ENCODE results near the gene COL6A1.

The COL6A1 gene

GRCh38 chr21:45940091-45940490, 41.5 kb upstream of the COL6A1 start:
- Histone ChIP-seq H3K4me3 (ENCODE audit: low read length in 2 of 2) (no peak overlapping the region), H3K4me1 (ENCODE audit: control insufficient read depth, insufficient read depth, low read length) (no peaks in the 10 kb centered on the region), H3K9me3 (ENCODE audit: control insufficient read depth in 2 of 2, low read length in 2 of 2) (peaks cover 2 to 20% of the 10 kb centered on the region in 2 donors), H3K36me3 (ENCODE audit: control insufficient read depth in 2 of 2, insufficient read depth in 2 of 2, low read length in 2 of 2) (peaks cover 0 to under 1% of the 10 kb centered on the region in 2 donors), H3K27ac (ENCODE audit: low read length) (no peak overlapping the region), H3K27me3 (ENCODE audit: control insufficient read depth in 1 of 2, insufficient read depth in 2 of 2, low read length in 2 of 2) (no peaks in the 10 kb centered on the region), H3K9ac (ENCODE audit: low read length in 2 of 2) (no peak overlapping the region)

DNA sequence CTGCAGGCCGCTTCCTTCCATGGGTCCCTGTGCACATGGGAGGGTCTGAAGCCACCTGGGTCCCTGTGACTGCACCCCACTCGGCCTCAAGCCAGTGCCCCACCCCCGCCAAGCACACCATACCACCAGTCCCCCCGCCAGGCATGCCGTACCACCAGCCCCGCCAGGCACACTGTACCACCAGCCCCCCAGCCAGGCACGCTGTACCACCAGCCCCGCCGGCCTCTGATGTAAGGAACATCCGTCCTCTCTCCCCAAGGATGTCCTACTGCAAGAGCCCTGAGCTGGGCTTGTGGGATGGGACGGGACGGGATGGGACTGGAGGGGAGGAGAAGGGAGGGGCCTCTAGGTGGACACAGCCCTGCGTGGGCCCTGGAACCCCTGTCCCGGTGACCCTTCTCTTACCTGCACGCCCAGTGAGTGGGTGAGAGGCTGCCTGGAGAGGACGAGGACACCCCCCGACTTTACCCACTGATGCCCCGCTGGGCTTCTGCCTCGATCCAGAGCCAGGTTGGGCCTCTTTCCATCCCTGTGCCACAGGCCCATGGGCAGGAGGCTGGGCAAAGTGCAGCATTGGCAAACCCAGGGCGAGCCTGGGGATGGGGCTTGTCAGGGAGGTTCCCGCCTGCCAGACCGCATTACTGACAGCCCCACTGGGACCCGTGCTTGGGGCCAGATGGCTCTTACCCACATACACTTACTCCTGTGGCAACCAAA, 40.8 kb upstream of the COL6A1 start:
- H3K36me3 ChIP-seq (ENCODE audit: control insufficient read depth in 2 of 2, insufficient read depth in 2 of 2, low read length in 2 of 2): no peaks in the 10 kb centered on the region
- no peak overlapping the region for H3K27ac ChIP-seq (ENCODE audit: low read length)
- no peaks in the 10 kb centered on the region for H3K27me3 ChIP-seq (ENCODE audit: control insufficient read depth in 1 of 2, insufficient read depth in 2 of 2, low read length in 2 of 2)
- no peak overlapping the region for H3K4me3 ChIP-seq (ENCODE audit: low read length in 2 of 2)
- peaks cover 2 to 13% of the 10 kb centered on the region in 2 donors for H3K9me3 ChIP-seq (ENCODE audit: control insufficient read depth in 2 of 2, low read length in 2 of 2)
- no peak overlapping the region for H3K9ac ChIP-seq (ENCODE audit: low read length in 2 of 2)
- H3K4me1 ChIP-seq (ENCODE audit: control insufficient read depth, insufficient read depth, low read length): no peaks in the 10 kb centered on the region

DNA sequence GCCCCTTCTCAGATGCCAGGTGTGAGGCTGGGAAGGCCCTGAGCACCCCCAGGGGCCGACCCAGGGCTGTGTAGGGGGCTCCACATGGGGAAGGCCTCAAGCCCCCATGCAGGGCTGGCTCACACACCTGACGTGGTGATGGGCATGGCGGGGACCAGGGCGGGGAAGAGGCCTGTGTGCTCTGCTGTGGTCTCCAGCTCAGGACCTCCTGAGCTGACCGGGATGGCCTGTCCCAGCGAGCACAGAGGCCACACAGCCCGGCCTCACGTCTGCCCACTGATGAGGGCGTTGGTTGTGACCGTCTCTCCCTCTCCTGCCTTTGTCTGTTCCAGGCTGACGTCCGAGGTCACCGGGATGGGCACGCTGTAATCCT, 40.2 kb upstream of the COL6A1 start:
- H3K4me1 ChIP-seq (ENCODE audit: control insufficient read depth, insufficient read depth, low read length): no peaks in the 10 kb centered on the region
- no peak overlapping the region for H3K27ac ChIP-seq (ENCODE audit: low read length)
- no peaks in the 10 kb centered on the region for H3K36me3 ChIP-seq (ENCODE audit: control insufficient read depth in 2 of 2, insufficient read depth in 2 of 2, low read length in 2 of 2)
- no peaks in the 10 kb centered on the region for H3K27me3 ChIP-seq (ENCODE audit: control insufficient read depth in 1 of 2, insufficient read depth in 2 of 2, low read length in 2 of 2)
- H3K4me3 ChIP-seq (ENCODE audit: low read length in 2 of 2): no peak overlapping the region
- peaks cover 0 to 7% of the 10 kb centered on the region in 2 donors for H3K9me3 ChIP-seq (ENCODE audit: control insufficient read depth in 2 of 2, low read length in 2 of 2)
- H3K9ac ChIP-seq (ENCODE audit: low read length in 2 of 2): no peak overlapping the region

DNA sequence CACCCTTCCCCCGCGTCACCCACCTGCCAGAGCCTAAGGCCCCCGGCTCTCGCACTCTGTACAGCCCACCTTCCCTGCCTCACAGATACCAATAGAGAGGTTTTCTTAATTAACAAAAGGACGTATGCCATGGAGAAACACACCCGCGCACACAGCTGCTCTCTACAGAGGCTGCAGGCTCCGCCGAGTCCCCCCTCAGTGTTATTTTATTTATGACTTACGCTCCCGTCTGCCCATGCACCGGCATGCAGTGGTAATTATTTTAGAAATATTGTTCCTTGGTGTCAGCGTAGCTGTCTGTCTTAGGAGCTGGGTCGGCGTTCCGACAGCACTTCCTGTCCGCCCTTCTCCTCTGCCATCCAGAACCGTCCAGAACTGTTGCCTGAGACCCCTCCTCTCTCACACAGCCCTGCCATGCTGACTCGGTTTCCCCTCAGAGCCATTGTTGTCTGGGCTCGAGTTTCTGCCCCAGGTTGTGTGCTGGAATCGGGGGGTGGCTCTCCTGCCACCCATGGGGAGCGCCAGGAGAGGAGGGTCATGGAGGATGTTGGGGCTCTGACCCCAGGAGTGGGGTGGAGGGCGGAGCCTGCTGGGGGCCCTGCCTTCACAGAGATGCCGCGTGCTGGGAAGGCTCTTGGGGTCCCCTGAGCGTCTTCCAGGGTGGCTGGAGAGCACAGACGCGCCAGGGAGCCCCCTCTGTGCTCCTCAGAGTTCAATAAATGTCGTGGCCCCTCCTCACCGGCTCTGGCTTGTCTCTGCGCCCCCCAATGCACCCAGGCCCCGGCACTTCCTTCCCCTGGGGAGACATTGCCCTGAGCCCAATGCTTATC, 39.6 kb upstream of the COL6A1 start:
- no peak overlapping the region for H3K4me3 ChIP-seq (ENCODE audit: low read length in 2 of 2)
- H3K9me3 ChIP-seq (ENCODE audit: control insufficient read depth in 2 of 2, low read length in 2 of 2): peaks cover 0 to 1% of the 10 kb centered on the region in 2 donors
- no peak overlapping the region for H3K27ac ChIP-seq (ENCODE audit: low read length)
- H3K27me3 ChIP-seq (ENCODE audit: control insufficient read depth in 1 of 2, insufficient read depth in 2 of 2, low read length in 2 of 2): no peaks in the 10 kb centered on the region
- H3K36me3 ChIP-seq (ENCODE audit: control insufficient read depth in 2 of 2, insufficient read depth in 2 of 2, low read length in 2 of 2): no peaks in the 10 kb centered on the region
- no peak overlapping the region for H3K9ac ChIP-seq (ENCODE audit: low read length in 2 of 2)
- no peaks in the 10 kb centered on the region for H3K4me1 ChIP-seq (ENCODE audit: control insufficient read depth, insufficient read depth, low read length)

- no peak overlapping the region for H3K4me3 ChIP-seq (ENCODE audit: low read length in 2 of 2)
- H3K9me3 ChIP-seq (ENCODE audit: control insufficient read depth in 2 of 2, low read length in 2 of 2): no peaks in the 10 kb centered on the region
- H3K9ac ChIP-seq (ENCODE audit: low read length in 2 of 2): no peak overlapping the region
- no peaks in the 10 kb centered on the region for H3K27me3 ChIP-seq (ENCODE audit: control insufficient read depth in 1 of 2, insufficient read depth in 2 of 2, low read length in 2 of 2)
- H3K36me3 ChIP-seq (ENCODE audit: control insufficient read depth in 2 of 2, insufficient read depth in 2 of 2, low read length in 2 of 2): no peaks in the 10 kb centered on the region
- H3K27ac ChIP-seq (ENCODE audit: low read length): no peak overlapping the region
- no peaks in the 10 kb centered on the region for H3K4me1 ChIP-seq (ENCODE audit: control insufficient read depth, insufficient read depth, low read length)
Measured at GRCh38 chr21:45942755-45943629, 38.6 kb upstream of the COL6A1 start.

DNA sequence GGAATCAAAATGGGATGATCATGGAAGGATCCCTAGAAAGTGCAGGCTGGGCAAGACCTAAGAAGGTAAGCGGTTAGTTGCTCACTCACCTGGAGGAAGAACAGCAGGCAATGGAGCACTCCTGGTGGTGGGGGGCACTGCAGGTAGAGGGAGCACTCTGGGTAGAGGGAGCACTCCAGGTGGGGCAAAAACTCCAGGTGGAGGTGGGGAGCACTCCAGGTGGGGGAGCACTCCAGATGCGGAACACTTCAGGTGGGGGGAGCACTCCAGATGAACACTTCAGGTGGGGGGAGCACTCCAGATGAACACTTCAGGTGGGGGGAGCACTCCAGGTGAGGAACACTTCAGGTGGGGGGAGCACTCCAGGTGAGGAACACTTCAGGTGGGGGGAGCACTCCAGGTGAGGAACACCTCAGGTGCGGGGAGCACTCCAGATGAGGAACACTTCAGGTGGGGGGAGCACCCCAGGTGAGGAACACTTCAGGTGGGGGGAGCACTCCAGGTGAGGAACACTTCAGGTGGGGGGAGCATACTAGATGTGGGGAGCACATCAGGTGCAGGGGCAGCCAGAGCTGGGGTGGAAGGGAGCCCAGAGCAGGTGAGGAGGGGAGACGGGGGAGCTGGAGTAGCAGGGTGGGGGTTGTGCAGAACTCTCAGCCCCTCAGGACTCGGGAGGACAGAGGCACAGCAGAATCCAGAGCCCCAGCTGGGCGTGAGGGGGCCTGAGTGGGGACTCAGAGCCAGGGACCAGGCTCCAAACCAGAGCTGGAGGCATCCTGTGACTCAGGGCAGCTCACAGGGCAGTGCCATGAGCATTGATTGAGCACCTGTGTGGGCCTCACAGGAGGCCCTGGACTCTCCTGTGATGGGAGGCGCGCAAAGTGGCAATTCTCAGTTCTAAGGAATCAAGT, 37.7 kb upstream of the COL6A1 start:
- no peak overlapping the region for H3K4me3 ChIP-seq (ENCODE audit: low read length in 2 of 2)
- H3K9me3 ChIP-seq (ENCODE audit: control insufficient read depth in 2 of 2, low read length in 2 of 2): no peaks in the 10 kb centered on the region
- no peak overlapping the region for H3K27ac ChIP-seq (ENCODE audit: low read length)
- no peaks in the 10 kb centered on the region for H3K36me3 ChIP-seq (ENCODE audit: control insufficient read depth in 2 of 2, insufficient read depth in 2 of 2, low read length in 2 of 2)
- no peaks in the 10 kb centered on the region for H3K27me3 ChIP-seq (ENCODE audit: control insufficient read depth in 1 of 2, insufficient read depth in 2 of 2, low read length in 2 of 2)
- no peak overlapping the region for H3K9ac ChIP-seq (ENCODE audit: low read length in 2 of 2)
- H3K4me1 ChIP-seq (ENCODE audit: control insufficient read depth, insufficient read depth, low read length): no peaks in the 10 kb centered on the region

DNA sequence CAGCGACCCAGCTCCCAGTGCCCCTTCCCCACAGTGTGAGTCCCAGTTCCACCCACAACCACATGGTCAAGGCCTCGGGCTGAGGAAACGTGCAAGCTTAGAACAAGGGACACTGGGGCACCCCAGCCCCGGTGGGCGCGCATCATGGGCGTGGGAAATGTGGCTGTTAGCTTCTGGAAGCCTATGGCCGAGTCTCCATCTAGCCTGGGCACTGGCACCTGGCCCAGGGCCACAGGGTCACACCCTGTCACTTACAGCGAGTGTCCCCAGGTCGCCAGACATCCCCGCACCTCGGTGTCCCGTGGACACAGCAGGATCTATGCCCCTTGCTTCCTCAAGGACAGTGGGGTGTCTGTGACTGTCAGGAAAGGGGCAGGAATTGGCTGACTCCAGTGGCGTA, 37.0 kb upstream of the COL6A1 start:
- Histone ChIP-seq H3K36me3 (ENCODE audit: control insufficient read depth in 2 of 2, insufficient read depth in 2 of 2, low read length in 2 of 2) (no peaks in the 10 kb centered on the region), H3K4me1 (ENCODE audit: control insufficient read depth, insufficient read depth, low read length) (no peaks in the 10 kb centered on the region), H3K9ac (ENCODE audit: low read length in 2 of 2) (no peak overlapping the region), H3K27me3 (ENCODE audit: control insufficient read depth in 1 of 2, insufficient read depth in 2 of 2, low read length in 2 of 2) (no peaks in the 10 kb centered on the region), H3K27ac (ENCODE audit: low read length) (no peak overlapping the region), H3K9me3 (ENCODE audit: control insufficient read depth in 2 of 2, low read length in 2 of 2) (no peaks in the 10 kb centered on the region), H3K4me3 (ENCODE audit: low read length in 2 of 2) (no peak overlapping the region)

DNA sequence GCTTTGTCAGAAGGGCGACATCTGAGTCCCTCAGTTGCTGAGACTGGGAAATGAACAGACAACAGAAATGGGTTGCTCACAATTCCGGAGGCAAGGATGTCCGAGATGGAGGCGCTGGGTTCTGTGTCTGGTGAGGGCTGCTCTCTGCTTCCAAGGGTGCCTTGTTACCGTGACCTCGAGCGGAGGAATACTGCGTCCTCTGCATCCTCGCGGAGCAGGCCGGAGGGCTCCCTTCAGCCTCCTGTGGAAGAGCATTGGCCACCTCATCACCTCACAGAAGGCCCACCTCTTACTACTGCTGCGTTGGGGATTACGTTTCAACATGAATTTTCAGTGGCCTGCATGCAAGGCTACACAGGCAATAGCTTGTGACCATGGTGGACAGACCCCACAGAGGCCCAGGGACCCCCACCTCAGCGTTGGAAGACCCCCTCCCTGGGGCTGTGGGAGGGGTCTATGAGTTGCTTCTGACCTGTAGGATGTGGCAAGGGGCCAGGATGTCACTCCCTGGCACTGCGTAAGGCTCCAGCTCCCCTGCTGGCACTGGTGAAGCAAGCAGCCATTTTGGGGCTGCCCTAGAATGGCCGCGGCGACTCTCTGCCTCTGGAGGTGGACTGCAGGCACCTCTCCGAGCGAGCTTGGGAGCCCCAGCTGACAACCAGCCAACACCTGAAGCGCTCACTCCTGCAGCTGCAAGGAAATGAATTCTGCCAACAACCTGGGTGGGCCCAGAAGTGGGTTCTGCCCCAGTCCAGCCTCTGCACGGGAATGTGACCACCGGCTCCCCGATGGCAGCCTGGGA, 36.3 kb upstream of the COL6A1 start:
- Histone ChIP-seq H3K36me3 (ENCODE audit: control insufficient read depth in 2 of 2, insufficient read depth in 2 of 2, low read length in 2 of 2) (no peaks in the 10 kb centered on the region), H3K27me3 (ENCODE audit: control insufficient read depth in 1 of 2, insufficient read depth in 2 of 2, low read length in 2 of 2) (no peaks in the 10 kb centered on the region), H3K27ac (ENCODE audit: low read length) (no peak overlapping the region), H3K4me1 (ENCODE audit: control insufficient read depth, insufficient read depth, low read length) (peaks cover 2% of the 10 kb centered on the region), H3K4me3 (ENCODE audit: low read length in 2 of 2) (no peak overlapping the region), H3K9ac (ENCODE audit: low read length in 2 of 2) (no peak overlapping the region), H3K9me3 (ENCODE audit: control insufficient read depth in 2 of 2, low read length in 2 of 2) (no peaks in the 10 kb centered on the region)

- Histone ChIP-seq H3K4me1 (ENCODE audit: control insufficient read depth, insufficient read depth, low read length) (peaks cover 8% of the 10 kb centered on the region), H3K27me3 (ENCODE audit: control insufficient read depth in 1 of 2, insufficient read depth in 2 of 2, low read length in 2 of 2) (no peaks in the 10 kb centered on the region), H3K27ac (ENCODE audit: low read length) (no peak overlapping the region), H3K9ac (ENCODE audit: low read length in 2 of 2) (no peak overlapping the region), H3K36me3 (ENCODE audit: control insufficient read depth in 2 of 2, insufficient read depth in 2 of 2, low read length in 2 of 2) (no peaks in the 10 kb centered on the region), H3K4me3 (ENCODE audit: low read length in 2 of 2) (no peak overlapping the region), H3K9me3 (ENCODE audit: control insufficient read depth in 2 of 2, low read length in 2 of 2) (no peaks in the 10 kb centered on the region)
Measured at GRCh38 chr21:45945868-45946210, 35.7 kb upstream of the COL6A1 start.

Measured in stomach smooth muscle (tissue), 2 donors.